ENCODE data around the gene SLC51B.

- no peak for TF ChIP-seq CTCF (IDR thresholded peaks at IDR 0.05; ENCODE audit: poor library complexity, severe bottlenecking)
- no peak for TF ChIP-seq EZH2 (IDR thresholded peaks at IDR 0.05; ENCODE audit: borderline replicate concordance, insufficient read depth, low read length, poor library complexity, severe bottlenecking)
- TF ChIP-seq RAD21 (conservative IDR thresholded peaks at IDR 0.05): no peak
- no peak for TF ChIP-seq EP300 (conservative IDR thresholded peaks at IDR 0.05; ENCODE audit: poor library complexity, severe bottlenecking)
- TF ChIP-seq POLR2AphosphoS5 (IDR thresholded peaks at IDR 0.05): no peak
- no peak for TF ChIP-seq REST (IDR thresholded peaks at IDR 0.05; ENCODE audit: borderline replicate concordance)
- TF ChIP-seq MXI1 (conservative IDR thresholded peaks at IDR 0.05; ENCODE audit: poor library complexity, severe bottlenecking): no peak
- TF ChIP-seq SMC3 (conservative IDR thresholded peaks at IDR 0.05; ENCODE audit: poor library complexity): no peak
- no peak for TF ChIP-seq TAF1 (IDR thresholded peaks at IDR 0.05; ENCODE audit: low read depth)
These were observed 24.0 kb downstream of the SLC51B start for GRCh38 chr15:65069179-65069578.

Data from neural cell (in vitro differentiated cells).